ENCODE results near the gene HGFAC. TPM values are rescaled to one million over a fixed set of nuclear protein-coding genes. Genes with fewer than 3 reads are reported as not detected.

Gene HGFAC
- total and polyA plus RNA-seq, 10 of the 15 experiments (the other 5 are each of a cell fraction or from before 2014, with no cell fraction given), result 0.38 TPM; not detected in 9

- SMC1A ChIA-PET (ENCODE audit: uncharacterized antibody, unreplicated experiment), result no interaction called here
- H3K27me3 ChIP-seq (replicated peaks in 1 of 2; ENCODE audit: control insufficient read depth in 2 of 2, insufficient read depth in 2 of 2, low read length in 1 of 2), result no peaks in the 10 kb centered on the region
- no peaks in the 10 kb centered on the region; the same call in 2 of the 3 replicates for H3K9me3 ChIP-seq (replicated peaks; ENCODE audit: control insufficient read depth, insufficient read depth, low read length)
- RAD21 ChIA-PET (ENCODE audit: unreplicated experiment), result no interaction called here
- intact Hi-C loops (cut with micrococcal nuclease; ENCODE audit: unreplicated experiment), result no loop called here
- no peak overlapping the region for H3K4me2 ChIP-seq (ENCODE audit: control insufficient read depth, insufficient read depth)
- H3K27ac ChIP-seq (ENCODE audit: control insufficient read depth, insufficient read depth), result no peak overlapping the region
- CTCF ChIA-PET, result no interaction called here
- WGBS (ENCODE audit: insufficient coverage, insufficient replicate concordance, low lambda C conversion rate, missing lambda C conversion rate), result 25% methylated on average over 33 of the region's 35 CpGs
- no peak for DNase-seq (ENCODE audit: low read depth, low spot score)
- ATAC-seq, result no peak
- no peak overlapping the region for H3K4me3 ChIP-seq
- H3K79me2 ChIP-seq (ENCODE audit: control insufficient read depth, insufficient read depth, low read length), result no peaks in the 10 kb centered on the region
- in situ Hi-C loops (cut with MboI), result loop anchor here (5.0 to 10.0 kb wide), 2 partner anchors 103 to 345 kb away; no protein-coding TSS in a partner anchor
- H3K36me3 ChIP-seq (ENCODE audit: control insufficient read depth in 2 of 2, insufficient read depth in 2 of 2, low read length in 1 of 2), result no peaks in the 10 kb centered on the region
- H4K20me1 ChIP-seq (ENCODE audit: control insufficient read depth, insufficient read depth), result no peaks in the 10 kb centered on the region
- POLR2A ChIA-PET, result no interaction called here
- H3K9ac ChIP-seq (ENCODE audit: control insufficient read depth, insufficient read depth, low read length), result no peak overlapping the region
- FAIRE-seq, result no peak
- BruUV-seq (replicated peaks), result no TSS peak
- H2AFZ ChIP-seq (ENCODE audit: control insufficient read depth, low read depth, low read length), result no peak overlapping the region
- TF ChIP-seq CREM (IDR thresholded peaks at IDR 0.05; ENCODE audit: low read depth) (no peak), RELB (IDR thresholded peaks at IDR 0.05; ENCODE audit: low read depth) (no peak)
- no peaks in the 10 kb centered on the region for H3K4me1 ChIP-seq (ENCODE audit: control insufficient read depth, insufficient read depth, low read length)
These were observed 8.1 kb downstream of the HGFAC start for GRCh38 chr4:3449574-3450534.

- ChIA-PET RAD21 (ENCODE audit: unreplicated experiment) (no interaction called here), CTCF (no interaction called here), SMC1A (ENCODE audit: uncharacterized antibody, unreplicated experiment) (no interaction called here), POLR2A (no interaction called here)
- WGBS (ENCODE audit: insufficient coverage, insufficient replicate concordance, low lambda C conversion rate, missing lambda C conversion rate), result 96% methylated on average over 4 of the region's 4 CpGs
- no peak overlapping the region for H3K4me2 ChIP-seq (ENCODE audit: control insufficient read depth, insufficient read depth)
- no peaks in the 10 kb centered on the region for H3K79me2 ChIP-seq (ENCODE audit: control insufficient read depth, insufficient read depth, low read length)
- intact Hi-C loops (cut with micrococcal nuclease; ENCODE audit: unreplicated experiment), result no loop called here
- no peaks in the 10 kb centered on the region for H3K27me3 ChIP-seq (replicated peaks in 1 of 2; ENCODE audit: control insufficient read depth in 2 of 2, insufficient read depth in 2 of 2, low read length in 1 of 2)
- no peak overlapping the region for H3K9ac ChIP-seq (ENCODE audit: control insufficient read depth, insufficient read depth, low read length)
- ATAC-seq (no peak), DNase-seq (ENCODE audit: low read depth, low spot score) (no peak), FAIRE-seq (no peak)
- in situ Hi-C loops (cut with MboI), result no loop called here
- no TSS peak for BruUV-seq (replicated peaks)
- no peaks in the 10 kb centered on the region for H3K4me1 ChIP-seq (ENCODE audit: control insufficient read depth, insufficient read depth, low read length)
- no peaks in the 10 kb centered on the region for H3K36me3 ChIP-seq (ENCODE audit: control insufficient read depth in 2 of 2, insufficient read depth in 2 of 2, low read length in 1 of 2)
- no peak overlapping the region for H3K4me3 ChIP-seq
- H4K20me1 ChIP-seq (ENCODE audit: control insufficient read depth, insufficient read depth), result no peaks in the 10 kb centered on the region
- no peak overlapping the region for H2AFZ ChIP-seq (ENCODE audit: control insufficient read depth, low read depth, low read length)
- no peaks in the 10 kb centered on the region; the same call in 2 of the 3 replicates for H3K9me3 ChIP-seq (replicated peaks; ENCODE audit: control insufficient read depth, insufficient read depth, low read length)
- TF ChIP-seq BCLAF1 (IDR thresholded peaks at IDR 0.05), result no peak
- TF ChIP-seq EZH2 (IDR thresholded peaks at IDR 0.05; ENCODE audit: borderline replicate concordance, control insufficient read depth, low read depth, low read length), result no peak
- TF ChIP-seq MYC (IDR thresholded peaks at IDR 0.05; ENCODE audit: insufficient read depth, insufficient read length, insufficient replicate concordance, low read length, severe bottlenecking), result no peak
- no peak for TF ChIP-seq CBFB (IDR thresholded peaks at IDR 0.05; ENCODE audit: low read depth)
- no peak for TF ChIP-seq GABPA (IDR thresholded peaks at IDR 0.05; ENCODE audit: low read depth)
- no peak for TF ChIP-seq KAT2A (conservative IDR thresholded peaks at IDR 0.05; ENCODE audit: control insufficient read depth, low read depth, low read length)
- no peak for TF ChIP-seq NFXL1 (IDR thresholded peaks at IDR 0.05; ENCODE audit: borderline replicate concordance)
- no peak for TF ChIP-seq ZZZ3 (IDR thresholded peaks at IDR 0.05; ENCODE audit: control insufficient read depth, insufficient read length, low read depth)
- no peak for TF ChIP-seq ZNF622 (IDR thresholded peaks at IDR 0.05)
- no peak overlapping the region for H3K27ac ChIP-seq (ENCODE audit: control insufficient read depth, insufficient read depth)
These were observed 8.9 kb downstream of the HGFAC start for GRCh38 chr4:3450643-3451042.

Data from GM12878 (cell line).